Body of pancreas (tissue), 4 donors: ENCODE data around the gene MTR. TPM values are rescaled to one million over a fixed set of nuclear protein-coding genes. Genes with fewer than 3 reads are reported as not detected.

ENCODE experiments used
- ATAC-seq: fragments of 150-250 bp; one replicate; pipeline ENCODE4 v1.9.1; 2016
- DNase-seq, 4 donors: peaks; one replicate each; pipeline ENCODE4 v3.0.0-alpha.2; 2019
- H3K27ac ChIP-seq, 4 donors: fragments of 200-600 bp; sonication (generic); 1 replicate in 3 of 4; 2 replicates in 1 of 4; pipeline versions ENCODE4 v1.5.1 to v1.6.1; 2016 to 2019; ENCODE audit warnings: mild to moderate bottlenecking in 1 of 4, mixed read lengths in 1 of 4, moderate library complexity in 1 of 4
- H3K27me3 ChIP-seq, 2 donors: fragments of 200-600 bp; sonication (generic); one replicate each; pipeline ENCODE4 v1.6.0; 2016; ENCODE audit warnings: mild to moderate bottlenecking in 1 of 2
- H3K36me3 ChIP-seq, 2 donors: fragments of 200-600 bp; sonication (generic); replicated peaks in 1 of 2; 2 replicates each; pipeline ENCODE4 v1.5.1; 2016; ENCODE audit warnings: low read depth in 2 of 2; ENCODE audit not compliant: insufficient read depth in 1 of 2
- H3K4me1 ChIP-seq: fragments of 200-600 bp; sonication (generic); one replicate; pipeline ENCODE4 v1.6.0; 2016
- H3K4me3 ChIP-seq, 2 donors: fragments of 200-600 bp; sonication (generic); 1 replicate in 1 of 2; 2 replicates in 1 of 2; pipeline ENCODE4 v1.5.1; 2016 to 2019
- H3K9me3 ChIP-seq, 3 donors: fragments of 200-600 bp; sonication (generic); 1 replicate in 2 of 3; 2 replicates in 1 of 3; pipeline ENCODE4 v1.5.1; 2016
- POLR2A ChIP-seq, 3 donors: fragments of 450-650 bp; IDR thresholded peaks; one replicate each; pipeline ENCODE4 v1.6.1; 2016; ENCODE audit warnings: antibody characterized with exemption in 3 of 3, mild to moderate bottlenecking in 2 of 3
- WGBS, 2 donors: methylation state at CpG; one replicate each; pipeline ENCODE4 v1.1.5; 2017; 5-methylcytosine and 5-hydroxymethylcytosine counted together
- intact Hi-C: fragments of 100-400 bp; cut with DNase I; formaldehyde crosslinking; loops from one replicate; pipeline ENCODE4 v1.15.1; 2023
- total RNA-seq, 2 donors: library from RNA; depleted of rRNA; stranded (reverse); fragments of >200 nt; gene quantifications; one replicate each; pipeline ENCODE4 v1.1.0, GENCODE V29; 2016
- TF ChIP-seq, protein P1 (sequence below), 7 experiments: fragments of 450-650 bp in 4 of 7; fragments of 200-600 bp in 3 of 7; sonication (generic) in 3 of 7; IDR thresholded peaks; one replicate each; pipeline ENCODE4 v1.5.1; 2016 to 2019; ENCODE audit warnings: antibody characterized with exemption in 7 of 7

MTR gene
- total RNA-seq, 2 donors from 2014 or later = 26.7 to 29.8 TPM

- no peaks in the 10 kb centered on the region for H3K9me3 ChIP-seq
- H3K4me1 ChIP-seq = peaks cover 20% of the 10 kb centered on the region
- TF ChIP-seq POLR2A (IDR thresholded peaks at IDR 0.05) = no peak
- TF ChIP-seq, protein P1, sequence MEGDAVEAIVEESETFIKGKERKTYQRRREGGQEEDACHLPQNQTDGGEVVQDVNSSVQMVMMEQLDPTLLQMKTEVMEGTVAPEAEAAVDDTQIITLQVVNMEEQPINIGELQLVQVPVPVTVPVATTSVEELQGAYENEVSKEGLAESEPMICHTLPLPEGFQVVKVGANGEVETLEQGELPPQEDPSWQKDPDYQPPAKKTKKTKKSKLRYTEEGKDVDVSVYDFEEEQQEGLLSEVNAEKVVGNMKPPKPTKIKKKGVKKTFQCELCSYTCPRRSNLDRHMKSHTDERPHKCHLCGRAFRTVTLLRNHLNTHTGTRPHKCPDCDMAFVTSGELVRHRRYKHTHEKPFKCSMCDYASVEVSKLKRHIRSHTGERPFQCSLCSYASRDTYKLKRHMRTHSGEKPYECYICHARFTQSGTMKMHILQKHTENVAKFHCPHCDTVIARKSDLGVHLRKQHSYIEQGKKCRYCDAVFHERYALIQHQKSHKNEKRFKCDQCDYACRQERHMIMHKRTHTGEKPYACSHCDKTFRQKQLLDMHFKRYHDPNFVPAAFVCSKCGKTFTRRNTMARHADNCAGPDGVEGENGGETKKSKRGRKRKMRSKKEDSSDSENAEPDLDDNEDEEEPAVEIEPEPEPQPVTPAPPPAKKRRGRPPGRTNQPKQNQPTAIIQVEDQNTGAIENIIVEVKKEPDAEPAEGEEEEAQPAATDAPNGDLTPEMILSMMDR (IDR thresholded peaks at IDR 0.05) = no peak
- intact Hi-C loops = loop anchor here (10.0 kb wide), 1 partner anchor 103 kb away; no protein-coding TSS in a partner anchor
- ATAC-seq (no peak), DNase-seq (no peak)
- H3K27ac ChIP-seq = no peak overlapping the region
- H3K36me3 ChIP-seq = peaks cover 0 to 7% of the 10 kb centered on the region in 2 donors
- H3K27me3 ChIP-seq = no peaks in the 10 kb centered on the region
- WGBS, 2 donors = 93 to 95% methylated on average over 7 of the region's 7 CpGs
- H3K4me3 ChIP-seq = no peak overlapping the region
These were observed 63.1 kb downstream of the MTR start for GRCh38 chr1:236858165-236858564.

DNA sequence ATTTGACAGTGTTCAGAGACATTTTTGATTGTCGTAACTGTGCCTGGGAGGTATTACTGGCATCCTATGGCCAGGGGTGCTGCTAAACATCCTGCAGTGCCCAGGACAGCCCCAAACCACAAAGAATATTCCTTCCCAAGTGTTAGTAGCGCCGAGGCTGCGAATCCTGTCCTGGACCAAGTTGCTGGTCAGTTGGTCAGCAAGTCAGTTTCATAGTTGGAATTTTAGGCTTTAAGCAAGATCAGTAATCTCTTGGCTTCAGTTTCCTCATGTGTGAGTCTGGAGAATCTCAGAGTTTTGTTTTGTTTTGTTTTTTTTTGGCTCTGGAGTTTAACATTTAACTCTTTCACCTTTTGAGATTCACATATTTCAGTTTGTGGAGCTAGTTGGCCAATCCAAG lies 65.0 kb downstream of the MTR start:
- Histone ChIP-seq H3K4me1 (peaks cover 38% of the 10 kb centered on the region), H3K4me3 (no peak overlapping the region), H3K27ac (peak overlapping the region in 1 of 4 donors; percentile 0), H3K36me3 (peaks cover 0 to 3% of the 10 kb centered on the region in 2 donors), H3K9me3 (no peaks in the 10 kb centered on the region), H3K27me3 (no peaks in the 10 kb centered on the region)
- no peak for DNase-seq
- no peak for ATAC-seq
- no peak for TF ChIP-seq POLR2A (IDR thresholded peaks at IDR 0.05)
- TF ChIP-seq, protein P1 (IDR thresholded peaks at IDR 0.05) = no peak
- WGBS, 2 donors = 76 to 81% methylated on average over 3 to 4 of the region's 4 CpGs
- intact Hi-C loops = no loop called here

- Histone ChIP-seq H3K4me1 (peaks cover 44% of the 10 kb centered on the region), H3K27me3 (no peaks in the 10 kb centered on the region), H3K36me3 (peaks cover 0 to 3% of the 10 kb centered on the region in 2 donors), H3K4me3 (no peak overlapping the region), H3K9me3 (no peaks in the 10 kb centered on the region), H3K27ac (peak overlapping the region in 1 of 4 donors; percentile 6)
- WGBS, 2 donors = 50 to 71% methylated on average over 1 of the region's 1 CpG
- no peak for TF ChIP-seq POLR2A (IDR thresholded peaks at IDR 0.05)
- TF ChIP-seq, protein P1 (IDR thresholded peaks at IDR 0.05) = no peak
- intact Hi-C loops = no loop called here
- ATAC-seq = no peak
- DNase-seq = no peak
These were observed 65.6 kb downstream of the MTR start for GRCh38 chr1:236860674-236861073.

DNA sequence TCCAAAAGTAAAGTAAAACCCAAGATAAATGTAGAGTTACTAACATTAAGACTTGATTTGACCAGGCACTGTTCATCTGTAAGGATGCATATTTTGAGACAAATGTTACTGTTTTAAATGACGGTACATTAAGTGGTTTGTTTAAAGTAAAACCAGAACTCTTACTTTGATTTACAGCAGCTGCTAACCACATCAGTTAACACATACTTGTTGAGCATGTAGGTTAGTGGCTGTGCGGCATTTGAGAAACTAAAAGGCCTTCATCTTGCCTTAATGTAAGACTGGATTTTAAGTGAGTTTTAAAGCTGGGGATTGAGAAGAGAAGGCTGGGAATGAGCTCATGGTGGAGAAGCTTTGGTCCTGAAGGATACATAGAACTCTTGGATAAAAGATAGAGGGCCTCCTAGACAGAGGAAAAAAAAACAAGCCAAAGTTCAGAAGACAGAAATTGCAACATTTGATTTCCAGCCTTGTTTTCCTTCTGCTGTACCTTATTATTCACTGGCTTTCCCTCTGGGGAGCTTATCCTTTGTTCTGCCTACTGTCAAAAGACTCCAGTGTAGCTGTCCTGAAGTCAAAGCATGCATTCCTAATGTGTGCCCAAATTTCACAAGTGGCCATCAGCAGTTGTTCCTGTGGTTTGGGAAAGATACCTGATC lies 66.6 kb downstream of the MTR start:
- 57 to 59% methylated on average over 2 of the region's 2 CpGs for WGBS, 2 donors
- TF ChIP-seq, protein P1 (IDR thresholded peaks at IDR 0.05) = no peak
- TF ChIP-seq POLR2A (IDR thresholded peaks at IDR 0.05) = no peak
- Histone ChIP-seq H3K4me3 (no peak overlapping the region), H3K27ac (peak overlapping the region; percentile 70 to 83 (median 80)), H3K36me3 (peaks cover 0 to 3% of the 10 kb centered on the region in 2 donors), H3K9me3 (no peaks in the 10 kb centered on the region), H3K27me3 (no peaks in the 10 kb centered on the region), H3K4me1 (peaks cover 52% of the 10 kb centered on the region)
- no peak for DNase-seq
- intact Hi-C loops = no loop called here
- no peak for ATAC-seq

- TF ChIP-seq, protein P1 (IDR thresholded peaks at IDR 0.05) = no peak
- TF ChIP-seq POLR2A (IDR thresholded peaks at IDR 0.05) = no peak
- 50 to 53% methylated on average over 4 of the region's 4 CpGs for WGBS, 2 donors
- Histone ChIP-seq H3K36me3 (no peaks in the 10 kb centered on the region), H3K27me3 (no peaks in the 10 kb centered on the region), H3K4me1 (peaks cover 52% of the 10 kb centered on the region), H3K27ac (peak overlapping the region; percentile 70 to 83 (median 80)), H3K4me3 (no peak overlapping the region), H3K9me3 (no peaks in the 10 kb centered on the region)
- intact Hi-C loops = no loop called here
- no peak for DNase-seq
- ATAC-seq = no peak
These were observed 67.1 kb downstream of the MTR start for GRCh38 chr1:236862219-236862591.
